ENCODE results near the gene FYCO1. TPM values are rescaled to one million over a fixed set of nuclear protein-coding genes. Genes with fewer than 3 reads are reported as not detected.

Gene FYCO1
- total and polyA plus RNA-seq, 2 experiments from 2014 or later: 8.1 to 27.5 TPM

GRCh38 chr3:45912435-45912834 is 83.2 kb downstream of the FYCO1 start:
- no peaks in the 10 kb centered on the region for H3K4me1 ChIP-seq (ENCODE audit: low read depth)
- DNase-seq (ENCODE audit: low read depth in 1 of 2, low spot score in 1 of 2): no peak
- no peak overlapping the region for H3K4me3 ChIP-seq
- no peaks in the 10 kb centered on the region for H3K27me3 ChIP-seq
- no peak for TF ChIP-seq CTCF (IDR thresholded peaks at IDR 0.05; ENCODE audit: low read depth, low read length)
- H3K36me3 ChIP-seq: no peaks in the 10 kb centered on the region
- H3K9me3 ChIP-seq (ENCODE audit: low read depth): no peaks in the 10 kb centered on the region
- H3K27ac ChIP-seq: no peak overlapping the region

- DNase-seq (ENCODE audit: low read depth in 1 of 2, low spot score in 1 of 2): no peak
- Histone ChIP-seq H3K9me3 (ENCODE audit: low read depth) (no peaks in the 10 kb centered on the region), H3K4me1 (ENCODE audit: low read depth) (no peaks in the 10 kb centered on the region), H3K4me3 (no peak overlapping the region), H3K27ac (no peak overlapping the region), H3K27me3 (no peaks in the 10 kb centered on the region), H3K36me3 (no peaks in the 10 kb centered on the region)
- no peak for TF ChIP-seq CTCF (IDR thresholded peaks at IDR 0.05; ENCODE audit: low read depth, low read length)
These were observed 84.0 kb downstream of the FYCO1 start for GRCh38 chr3:45911511-45912226.

GRCh38 chr3:45910892-45911291 is 84.7 kb downstream of the FYCO1 start:
- no peak overlapping the region for H3K4me3 ChIP-seq
- no peaks in the 10 kb centered on the region for H3K27me3 ChIP-seq
- H3K9me3 ChIP-seq (ENCODE audit: low read depth): no peaks in the 10 kb centered on the region
- H3K27ac ChIP-seq: no peak overlapping the region
- H3K4me1 ChIP-seq (ENCODE audit: low read depth): no peaks in the 10 kb centered on the region
- DNase-seq (ENCODE audit: low read depth in 1 of 2, low spot score in 1 of 2): no peak
- no peaks in the 10 kb centered on the region for H3K36me3 ChIP-seq
- TF ChIP-seq CTCF (IDR thresholded peaks at IDR 0.05; ENCODE audit: low read depth, low read length): no peak

- no peaks in the 10 kb centered on the region for H3K9me3 ChIP-seq (ENCODE audit: low read depth)
- H3K27ac ChIP-seq: no peak overlapping the region
- H3K27me3 ChIP-seq: no peaks in the 10 kb centered on the region
- H3K4me3 ChIP-seq: no peak overlapping the region
- H3K4me1 ChIP-seq (ENCODE audit: low read depth): no peaks in the 10 kb centered on the region
- no peak for DNase-seq (ENCODE audit: low read depth in 1 of 2, low spot score in 1 of 2)
- TF ChIP-seq CTCF (IDR thresholded peaks at IDR 0.05; ENCODE audit: low read depth, low read length): no peak
- H3K36me3 ChIP-seq: no peaks in the 10 kb centered on the region
These were observed 86.1 kb downstream of the FYCO1 start for GRCh38 chr3:45909542-45909941.

- no peak for DNase-seq (ENCODE audit: low read depth in 1 of 2, low spot score in 1 of 2)
- Histone ChIP-seq H3K4me3 (no peak overlapping the region), H3K36me3 (no peaks in the 10 kb centered on the region)
These were observed 86.9 kb downstream of the FYCO1 start for GRCh38 chr3:45908761-45909160.

More at GRCh38 chr3:45908761-45909160, 86.9 kb downstream of the FYCO1 start:
- Histone ChIP-seq H3K27ac (no peak overlapping the region), H3K27me3 (no peaks in the 10 kb centered on the region), H3K4me1 (ENCODE audit: low read depth) (no peaks in the 10 kb centered on the region), H3K9me3 (ENCODE audit: low read depth) (no peaks in the 10 kb centered on the region)
- TF ChIP-seq CTCF (IDR thresholded peaks at IDR 0.05; ENCODE audit: low read depth, low read length): no peak

Data from cardiac muscle cell (in vitro differentiated cells and primary cell).